Adipose tissue (tissue), 3 donors: Measurements from ENCODE around the gene SERPINB6. TPM values are rescaled to one million over a fixed set of nuclear protein-coding genes. Genes with fewer than 3 reads are reported as not detected.

ENCODE experiments used
- H3K27ac ChIP-seq: one replicate; pipeline ENCODE4 v1.5.1; 2013; ENCODE audit warnings: low read depth, low read length
- WGBS, 3 donors: extraction: QIAGEN DNeasy Blood & Tissue Kit; methylation state at CpG; one replicate each; pipeline ENCODE4 v1.1.7; 2013; 5-methylcytosine and 5-hydroxymethylcytosine counted together
- polyA plus RNA-seq, 3 donors: library from polyadenylated mRNA; stranded (reverse); fragments of 200-250 nt; gene quantifications; one replicate each; pipeline ENCODE4 v1.2.3, GENCODE V29; 2013
- donor health status: healthy with polysubstance abuse.
- donor health status: Bipolar disorder and iron deficiency.
- donor health status: healthy.

Gene SERPINB6
- polyA plus RNA-seq, 3 donors: 105 to 166 (median 139) TPM

GRCh38 chr6:2964793-2965505 lies 6.4 kb downstream of the SERPINB6 start:
- 76 to 92% (median 90%) methylated on average over 17 of the region's 17 CpGs for WGBS, 3 donors
- H3K27ac ChIP-seq: no peak overlapping the region

DNA sequence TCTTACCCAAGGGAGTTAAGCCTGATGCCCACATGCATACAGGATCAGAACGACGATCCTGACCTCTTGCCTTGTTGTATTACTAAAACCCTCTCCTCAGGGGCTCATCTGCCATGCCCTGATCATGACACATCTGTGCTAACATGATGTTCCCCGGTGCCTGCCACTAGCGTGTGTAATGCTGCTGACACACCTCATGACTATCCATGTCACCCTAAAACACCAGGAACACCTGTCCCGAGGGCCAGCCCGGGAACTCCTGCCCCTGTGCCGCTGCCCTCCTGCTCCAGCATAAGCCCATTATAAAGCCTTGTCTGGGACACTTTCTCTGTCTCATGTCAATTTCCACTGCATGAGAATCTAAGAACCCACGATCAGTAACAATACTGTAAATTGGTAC lies 7.6 kb downstream of the SERPINB6 start:
- WGBS, 3 donors: 85 to 89% (median 88%) methylated on average over 8 of the region's 8 CpGs
- H3K27ac ChIP-seq: no peak overlapping the region

DNA sequence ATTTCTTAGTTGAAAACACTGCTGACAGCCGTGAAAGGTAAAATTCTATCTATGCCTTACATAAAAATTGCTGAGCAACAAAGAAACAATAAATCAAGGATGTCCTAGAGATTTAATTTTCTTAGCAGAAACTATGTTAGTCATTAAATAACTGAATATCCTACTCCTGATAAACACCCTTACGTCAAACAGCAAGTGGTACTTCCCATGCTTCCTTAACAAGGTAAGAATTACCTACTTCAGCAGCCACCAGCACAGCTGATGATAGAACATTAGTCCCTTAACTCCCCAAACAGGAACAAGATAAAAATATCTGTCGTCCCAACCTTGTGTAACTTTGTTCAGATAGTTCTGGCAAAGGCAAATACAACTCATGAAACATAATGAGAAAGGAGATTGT lies 8.7 kb downstream of the SERPINB6 start:
- 24 to 52% (median 50%) methylated on average over 3 of the region's 3 CpGs for WGBS, 3 donors
- no peak overlapping the region for H3K27ac ChIP-seq

GRCh38 chr6:2962004-2962403 lies 9.4 kb downstream of the SERPINB6 start:
- no peak overlapping the region for H3K27ac ChIP-seq

DNA sequence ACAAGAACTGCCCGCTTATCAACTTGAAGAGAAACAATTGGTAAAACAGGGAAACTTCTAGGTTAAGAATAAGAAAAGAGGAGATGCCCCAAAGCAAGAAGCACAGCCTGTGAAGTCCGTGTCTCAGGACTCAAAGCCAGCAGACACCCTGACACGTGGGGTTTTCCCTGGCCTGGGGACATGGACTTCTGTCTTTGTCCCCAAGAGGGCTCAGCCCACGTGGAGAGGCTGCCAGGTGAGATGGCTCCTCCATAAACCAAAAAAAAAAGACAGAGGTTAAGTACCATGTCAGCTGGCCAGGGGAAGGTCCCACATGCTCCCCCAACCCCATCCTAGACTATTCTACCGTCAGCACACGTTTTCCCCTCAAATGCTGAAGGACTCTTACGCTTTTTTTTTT lies 9.9 kb downstream of the SERPINB6 start:
- 39 to 89% (median 79%) methylated on average over 7 of the region's 7 CpGs for WGBS, 3 donors
- H3K27ac ChIP-seq: no peak overlapping the region

More at GRCh38 chr6:2962004-2962403, 9.4 kb downstream of the SERPINB6 start:
- WGBS, 3 donors: 23 to 78% (median 76%) methylated on average over 9 of the region's 9 CpGs

DNA sequence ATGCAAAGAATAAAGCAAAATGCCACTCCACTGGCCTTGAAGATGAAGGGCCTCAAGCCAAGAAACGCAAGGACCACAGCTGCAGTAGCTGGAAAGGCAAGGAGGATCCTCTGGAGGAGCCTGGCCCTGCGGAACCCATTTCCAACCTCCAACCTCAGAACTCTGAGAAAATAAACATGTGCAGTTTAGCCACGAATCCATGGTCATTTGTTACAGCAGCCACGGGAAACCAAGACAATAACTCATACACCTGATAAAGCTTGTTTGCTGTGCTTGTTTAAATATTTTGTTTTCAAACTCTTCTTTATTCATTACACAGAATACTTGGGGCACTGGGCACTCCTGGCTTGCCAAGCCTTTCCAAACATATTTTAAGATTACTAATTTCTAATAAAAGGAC lies 10.4 kb downstream of the SERPINB6 start:
- WGBS, 3 donors: 27 to 77% (median 66%) methylated on average over 4 of the region's 4 CpGs
- H3K27ac ChIP-seq: no peak overlapping the region

DNA sequence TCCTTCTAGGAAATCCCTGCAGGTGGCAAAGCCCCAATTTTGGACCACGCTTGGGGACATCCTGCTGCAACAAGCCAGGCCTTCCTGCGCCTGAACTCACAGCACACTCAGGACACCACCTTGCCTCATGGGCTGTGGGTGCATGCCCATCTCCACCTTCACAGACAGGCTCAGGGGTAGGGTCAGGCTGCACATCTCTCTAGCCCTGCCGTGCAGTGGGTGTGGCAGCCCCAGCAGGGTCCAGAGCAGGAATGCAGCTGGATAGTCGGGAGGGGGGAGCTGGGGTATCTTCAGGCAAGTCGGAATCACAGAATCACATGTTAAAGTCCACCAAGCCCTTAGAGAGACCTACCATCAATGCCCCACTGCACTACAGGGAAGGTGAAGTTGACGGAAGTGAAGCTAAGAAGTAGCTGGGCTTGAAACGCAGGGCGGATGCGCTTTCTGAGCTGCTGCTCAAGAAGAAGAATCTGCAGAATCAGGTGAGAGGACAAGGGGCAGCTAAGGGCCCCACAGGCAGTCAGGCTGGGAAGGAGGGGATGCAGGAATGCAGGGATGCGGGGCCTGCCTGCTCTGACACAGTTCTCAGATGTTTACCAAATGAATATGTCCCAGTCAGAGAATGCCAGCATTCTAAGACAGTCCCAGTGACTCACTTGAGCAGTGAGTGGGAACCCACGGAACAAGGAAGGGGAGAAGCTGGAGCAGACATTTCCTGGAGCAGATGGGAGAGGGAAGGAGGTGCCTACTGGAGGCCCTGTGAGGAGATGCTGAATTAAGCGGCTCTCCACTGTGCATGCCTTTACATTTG lies 11.3 kb downstream of the SERPINB6 start:
- whole genome bisulfite sequencing, 3 donors: 77 to 84% (median 81%) methylated on average over 12 of the region's 12 CpGs
- H3K27ac ChIP-seq: no peak overlapping the region

- WGBS, 3 donors: 70 to 87% (median 76%) methylated on average over 9 of the region's 9 CpGs
These were observed 12.6 kb downstream of the SERPINB6 start for GRCh38 chr6:2958776-2959175.

GRCh38 chr6:2958331-2958711 lies 13.0 kb downstream of the SERPINB6 start:
- no peak overlapping the region for H3K27ac ChIP-seq
- WGBS, 3 donors: 40 to 80% (median 46%) methylated on average over 17 to 18 of the region's 18 CpGs

More at GRCh38 chr6:2958776-2959175, 12.6 kb downstream of the SERPINB6 start:
- H3K27ac ChIP-seq: no peak overlapping the region

GRCh38 chr6:2957696-2958330 lies 13.6 kb downstream of the SERPINB6 start:
- WGBS, 3 donors: 68 to 78% (median 73%) methylated on average over 11 of the region's 11 CpGs
- no peak overlapping the region for H3K27ac ChIP-seq

- H3K27ac ChIP-seq: no peak overlapping the region
- WGBS, 3 donors: 75 to 78% (median 78%) methylated on average over 5 of the region's 5 CpGs
These were observed 14.3 kb downstream of the SERPINB6 start for GRCh38 chr6:2956930-2957685.

DNA sequence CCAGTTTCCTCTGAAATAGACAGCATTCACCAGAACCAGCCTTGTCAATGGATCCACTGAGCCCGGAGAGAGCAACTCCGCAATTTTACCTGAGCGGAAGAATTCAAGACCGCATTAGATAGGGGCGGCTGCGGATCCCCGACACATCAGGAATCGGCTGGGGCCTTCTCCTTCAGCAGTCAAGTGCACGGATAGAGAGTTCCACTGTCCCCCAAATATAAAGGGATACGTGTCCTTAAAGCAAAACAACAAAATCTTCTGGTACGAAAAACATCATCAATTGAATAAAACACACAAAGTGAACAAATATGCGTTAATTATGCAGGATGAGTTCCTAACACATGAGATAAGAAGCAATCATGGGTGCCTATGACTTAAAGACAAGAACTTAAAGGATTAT lies 18.3 kb downstream of the SERPINB6 start:
- no peak overlapping the region for H3K27ac ChIP-seq
- WGBS, 3 donors: 85 to 94% (median 91%) methylated on average over 12 of the region's 12 CpGs

- WGBS, 3 donors: 8 to 45% (median 37%) methylated on average over 27 of the region's 27 CpGs
- no peak overlapping the region for H3K27ac ChIP-seq
These were observed 18.7 kb downstream of the SERPINB6 start for GRCh38 chr6:2952557-2953095.

DNA sequence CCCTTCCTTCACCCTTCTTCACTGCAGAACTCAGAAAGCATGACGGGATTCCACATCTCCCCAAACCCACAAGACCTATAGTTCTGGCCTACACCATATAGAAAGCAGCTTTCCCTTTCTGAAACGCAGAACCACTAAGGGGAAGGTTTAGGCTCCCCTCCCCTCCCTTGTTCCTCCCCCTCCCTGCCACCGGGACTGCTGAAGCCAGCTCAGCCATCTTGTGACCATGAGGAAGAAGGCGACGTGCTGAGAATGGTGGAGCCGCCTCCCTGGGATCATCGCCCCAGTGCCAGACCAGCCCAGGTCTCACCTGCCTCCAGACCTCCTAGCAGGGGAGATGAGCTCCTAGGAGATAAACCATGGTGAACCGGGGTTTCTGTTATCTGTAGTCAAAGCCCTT lies 19.6 kb downstream of the SERPINB6 start:
- 53 to 74% (median 63%) methylated on average over 8 of the region's 8 CpGs for WGBS, 3 donors
- H3K27ac ChIP-seq: no peak overlapping the region

GRCh38 chr6:2950713-2951112 lies 20.7 kb downstream of the SERPINB6 start:
- no peak overlapping the region for H3K27ac ChIP-seq
- 72 to 93% (median 82%) methylated on average over 11 to 12 of the region's 12 CpGs for WGBS, 3 donors

DNA sequence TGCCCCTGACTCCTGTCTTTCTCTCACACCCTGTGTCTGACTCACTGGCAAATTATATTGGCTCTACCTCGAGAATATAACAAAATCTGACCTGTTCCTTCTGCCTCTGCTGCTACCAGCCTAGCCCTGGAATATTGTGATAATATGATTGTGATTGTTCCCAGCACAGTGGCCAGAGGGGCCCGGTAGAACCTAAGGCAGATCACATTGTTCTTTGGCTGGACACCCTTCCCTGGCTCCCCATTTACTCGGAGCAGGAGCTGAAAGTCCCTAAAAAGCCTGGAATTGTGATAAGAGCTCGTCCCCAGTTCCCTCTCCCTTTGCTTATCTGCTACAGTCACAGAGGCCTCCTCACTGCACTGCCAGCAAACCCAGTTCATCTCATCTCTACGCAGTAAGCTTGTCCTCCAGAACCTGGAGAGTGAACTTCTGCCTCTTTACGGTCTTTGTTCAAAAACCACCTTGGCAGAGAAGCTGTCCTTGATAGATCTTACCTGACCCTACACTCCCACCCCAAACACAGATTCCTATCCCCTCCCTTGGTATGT lies 21.8 kb downstream of the SERPINB6 start:
- no peak overlapping the region for H3K27ac ChIP-seq

DNA sequence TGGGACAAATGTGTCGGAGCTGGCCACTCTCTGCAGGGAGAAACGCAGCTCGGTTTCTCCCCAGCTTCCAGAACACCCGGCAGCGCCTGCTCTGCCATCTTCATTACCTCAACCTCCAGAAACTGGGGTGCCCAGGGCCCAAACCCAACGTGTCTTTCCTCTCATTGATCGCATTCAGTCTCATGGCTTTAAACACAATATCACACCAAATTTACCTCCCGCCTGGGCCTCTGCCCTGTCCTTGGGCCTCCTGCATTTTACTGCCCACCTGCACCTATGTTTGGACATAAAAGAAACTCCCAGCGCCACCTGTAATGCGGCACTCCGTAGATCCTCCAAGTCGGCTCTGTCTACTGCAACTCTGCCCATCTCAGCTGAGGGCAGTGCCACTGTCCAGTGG lies 22.2 kb downstream of the SERPINB6 start:
- 92 to 96% (median 95%) methylated on average over 12 of the region's 12 CpGs for WGBS, 3 donors
- H3K27ac ChIP-seq: no peak overlapping the region

More for the DNA sequence above, 21.8 kb downstream of the SERPINB6 start:
- whole genome bisulfite sequencing, 3 donors: 76 to 90% (median 89%) methylated on average over 6 of the region's 6 CpGs
